KOPT-K1 (cell line): Measurements from ENCODE around the gene GNG8.

ENCODE experiments used
- H3K27ac ChIP-seq: fragments of 200-600 bp; sonication (generic); 2 replicates; pipeline ENCODE4 v1.5.1; 2016; ENCODE audit warnings: antibody characterized with exemption, mild to moderate bottlenecking, low read depth, low read length; ENCODE audit not compliant: poor library complexity, severe bottlenecking
- H3K36me3 ChIP-seq: fragments of 200-600 bp; sonication (generic); 2 replicates; pipeline ENCODE4 v1.5.1; 2017; ENCODE audit warnings: antibody characterized with exemption, mild to moderate bottlenecking, low read length, moderate library complexity; ENCODE audit not compliant: insufficient read depth
- H3K9me3 ChIP-seq: fragments of 200-600 bp; sonication (generic); 2 replicates; pipeline ENCODE4 v1.5.1; 2017; ENCODE audit warnings: antibody characterized with exemption, low read length, mild to moderate bottlenecking; ENCODE audit not compliant: insufficient read depth, poor library complexity, severe bottlenecking

The GNG8 gene

GRCh38 chr19:46635920-46636761, at the start of gene GNG8:
Gene GNG8, minus strand, starts transcription at chr19:46636202. Its CDS starts 1,520 bp downstream, at chr19:46634682.
- H3K9me3 ChIP-seq: no peaks in the 10 kb centered on the region
- no peaks in the 10 kb centered on the region for H3K36me3 ChIP-seq
- H3K27ac ChIP-seq: no peak within 1 kb of the TSS

GRCh38 chr19:46685189-46685588, 49.2 kb upstream of the GNG8 start:
- peaks cover 95% of the 10 kb centered on the region for H3K36me3 ChIP-seq

GRCh38 chr19:46678110-46678732, 42.2 kb upstream of the GNG8 start:
- peaks cover 97% of the 10 kb centered on the region for H3K36me3 ChIP-seq
- no peak overlapping the region for H3K27ac ChIP-seq
- H3K9me3 ChIP-seq: no peaks in the 10 kb centered on the region

More at GRCh38 chr19:46685189-46685588, 49.2 kb upstream of the GNG8 start:
- H3K9me3 ChIP-seq: no peaks in the 10 kb centered on the region
- H3K27ac ChIP-seq: no peak overlapping the region

- H3K27ac ChIP-seq: no peak overlapping the region
- peaks cover 76% of the 10 kb centered on the region for H3K36me3 ChIP-seq
- no peaks in the 10 kb centered on the region for H3K9me3 ChIP-seq
Measured at GRCh38 chr19:46674416-46675178, 38.6 kb upstream of the GNG8 start.

- Histone ChIP-seq H3K36me3 (peaks cover 38% of the 10 kb centered on the region), H3K27ac (no peak overlapping the region), H3K9me3 (no peaks in the 10 kb centered on the region)
Measured at GRCh38 chr19:46670813-46671212, 34.8 kb upstream of the GNG8 start.

- Histone ChIP-seq H3K27ac (no peak overlapping the region), H3K9me3 (no peaks in the 10 kb centered on the region), H3K36me3 (peaks cover 17% of the 10 kb centered on the region)
Measured at GRCh38 chr19:46668662-46669061, 32.7 kb upstream of the GNG8 start.

- H3K27ac ChIP-seq: no peak overlapping the region
- H3K36me3 ChIP-seq: no peaks in the 10 kb centered on the region
- no peaks in the 10 kb centered on the region for H3K9me3 ChIP-seq
Measured at GRCh38 chr19:46665072-46665471, 29.1 kb upstream of the GNG8 start.

GRCh38 chr19:46661735-46662592, 26.0 kb upstream of the GNG8 start:
- Histone ChIP-seq H3K9me3 (no peaks in the 10 kb centered on the region), H3K27ac (no peak overlapping the region), H3K36me3 (no peaks in the 10 kb centered on the region)

GRCh38 chr19:46661020-46661731, 25.2 kb upstream of the GNG8 start, which contains the start of gene DACT3:
Gene DACT3, minus strand, starts transcription at chr19:46661182. Its CDS starts 118 bp downstream, at chr19:46661064.
- no peaks in the 10 kb centered on the region for H3K9me3 ChIP-seq
- no peak within 1 kb of the TSS for H3K27ac ChIP-seq
- no peaks in the 10 kb centered on the region for H3K36me3 ChIP-seq

GRCh38 chr19:46660551-46661019, 24.6 kb upstream of the GNG8 start:
- no peak overlapping the region for H3K27ac ChIP-seq
- no peaks in the 10 kb centered on the region for H3K9me3 ChIP-seq

GRCh38 chr19:46660008-46660517, 24.1 kb upstream of the GNG8 start:
- Histone ChIP-seq H3K27ac (no peak overlapping the region), H3K9me3 (no peaks in the 10 kb centered on the region), H3K36me3 (no peaks in the 10 kb centered on the region)

More at GRCh38 chr19:46660551-46661019, 24.6 kb upstream of the GNG8 start:
- H3K36me3 ChIP-seq: no peaks in the 10 kb centered on the region

GRCh38 chr19:46659151-46660007, 23.4 kb upstream of the GNG8 start:
- Histone ChIP-seq H3K27ac (no peak overlapping the region), H3K36me3 (no peaks in the 10 kb centered on the region), H3K9me3 (no peaks in the 10 kb centered on the region)

GRCh38 chr19:46656541-46656940, 20.5 kb upstream of the GNG8 start:
- H3K9me3 ChIP-seq: no peaks in the 10 kb centered on the region
- no peaks in the 10 kb centered on the region for H3K36me3 ChIP-seq
- no peak overlapping the region for H3K27ac ChIP-seq
